ENCODE data around the gene RELL1. TPM values are rescaled to one million over a fixed set of nuclear protein-coding genes. Genes with fewer than 3 reads are reported as not detected.

Gene RELL1
- total RNA-seq, 1 donor from 2014 or later, result 45.8 TPM

GRCh38 chr4:37635155-37635554 lies 51.0 kb downstream of the RELL1 start:
- H3K4me3 Mint-ChIP-seq, result no peak overlapping the region
- TF ChIP-seq CTCF (conservative IDR thresholded peaks at IDR 0.05), result no peak
- peaks cover 9% of the 10 kb centered on the region for H3K4me1 Mint-ChIP-seq (ENCODE audit: unreplicated experiment)
- H3K9me3 Mint-ChIP-seq, result no peaks in the 10 kb centered on the region
- H3K27ac Mint-ChIP-seq, result no peak overlapping the region
- DNase-seq (ENCODE audit: extremely low spot score, unreplicated experiment), result no peak
- H3K27me3 Mint-ChIP-seq, result no peaks in the 10 kb centered on the region
- H3K36me3 Mint-ChIP-seq, result peaks cover 41% of the 10 kb centered on the region

- no peaks in the 10 kb centered on the region for H3K4me1 Mint-ChIP-seq (ENCODE audit: unreplicated experiment)
- no peak for DNase-seq (ENCODE audit: extremely low spot score, unreplicated experiment)
- no peak overlapping the region for H3K27ac Mint-ChIP-seq
- H3K36me3 Mint-ChIP-seq, result peaks cover 47% of the 10 kb centered on the region
- peaks cover 5% of the 10 kb centered on the region for H3K9me3 Mint-ChIP-seq
- no peaks in the 10 kb centered on the region for H3K27me3 Mint-ChIP-seq
- TF ChIP-seq CTCF (conservative IDR thresholded peaks at IDR 0.05), result no peak
- no peak overlapping the region for H3K4me3 Mint-ChIP-seq
Observed at GRCh38 chr4:37634180-37634579, 52.0 kb downstream of the RELL1 start.

GRCh38 chr4:37632836-37633235 lies 53.3 kb downstream of the RELL1 start:
- peaks cover 5% of the 10 kb centered on the region for H3K9me3 Mint-ChIP-seq
- no peaks in the 10 kb centered on the region for H3K27me3 Mint-ChIP-seq
- H3K4me1 Mint-ChIP-seq (ENCODE audit: unreplicated experiment), result peaks cover under 1% of the 10 kb centered on the region
- H3K27ac Mint-ChIP-seq, result no peak overlapping the region
- TF ChIP-seq CTCF (conservative IDR thresholded peaks at IDR 0.05), result no peak
- H3K36me3 Mint-ChIP-seq, result peaks cover 50% of the 10 kb centered on the region
- no peak for DNase-seq (ENCODE audit: extremely low spot score, unreplicated experiment)
- H3K4me3 Mint-ChIP-seq, result no peak overlapping the region

GRCh38 chr4:37631551-37631950 lies 54.6 kb downstream of the RELL1 start:
- TF ChIP-seq CTCF (conservative IDR thresholded peaks at IDR 0.05), result no peak
- peaks cover 41% of the 10 kb centered on the region for H3K36me3 Mint-ChIP-seq
- peaks cover 5% of the 10 kb centered on the region for H3K9me3 Mint-ChIP-seq
- H3K4me3 Mint-ChIP-seq, result no peak overlapping the region
- peaks cover 12% of the 10 kb centered on the region for H3K4me1 Mint-ChIP-seq (ENCODE audit: unreplicated experiment)
- DNase-seq (ENCODE audit: extremely low spot score, unreplicated experiment), result no peak
- H3K27me3 Mint-ChIP-seq, result no peaks in the 10 kb centered on the region
- no peak overlapping the region for H3K27ac Mint-ChIP-seq

GRCh38 chr4:37629713-37630112 lies 56.5 kb downstream of the RELL1 start:
- no peak for DNase-seq (ENCODE audit: extremely low spot score, unreplicated experiment)
- TF ChIP-seq CTCF (conservative IDR thresholded peaks at IDR 0.05), result no peak

More at GRCh38 chr4:37629713-37630112, 56.5 kb downstream of the RELL1 start:
- peaks cover 5% of the 10 kb centered on the region for H3K9me3 Mint-ChIP-seq
- H3K27ac Mint-ChIP-seq, result no peak overlapping the region
- H3K4me1 Mint-ChIP-seq (ENCODE audit: unreplicated experiment), result peaks cover 14% of the 10 kb centered on the region
- H3K27me3 Mint-ChIP-seq, result no peaks in the 10 kb centered on the region
- no peak overlapping the region for H3K4me3 Mint-ChIP-seq
- H3K36me3 Mint-ChIP-seq, result peaks cover 42% of the 10 kb centered on the region

All from type B pancreatic cell (in vitro differentiated cells).